Smooth muscle cell (in vitro differentiated cells): Measurements from ENCODE around the gene MAVS. TPM values are rescaled to one million over a fixed set of nuclear protein-coding genes. Genes with fewer than 3 reads are reported as not detected.

ENCODE experiments used
- DNase-seq: peaks from one replicate; lab custom pipeline; 2025; ENCODE audit not compliant: unreplicated experiment; lab: John Stamatoyannopoulos, UW
- H2AFZ ChIP-seq: fragments of 200-600 bp; sonication (generic); 2 replicates; pipeline ENCODE4 v1.6.0; 2016; ENCODE audit warnings: antibody characterized with exemption, low read depth, mild to moderate bottlenecking
- H3F3A ChIP-seq: fragments of 200-600 bp; sonication (generic); 2 replicates; pipeline ENCODE4 v1.6.0; 2017; ENCODE audit warnings: antibody characterized with exemption, low read depth
- H3K27ac ChIP-seq: fragments of 200-600 bp; sonication (generic); 2 replicates; pipeline ENCODE4 v1.5.1; 2016; ENCODE audit warnings: low read depth, mild to moderate bottlenecking
- H3K27me3 ChIP-seq: fragments of 200-600 bp; sonication (generic); 2 replicates; pipeline ENCODE4 v1.6.1; 2016; ENCODE audit warnings: low read depth, mild to moderate bottlenecking
- H3K36me3 ChIP-seq: fragments of 200-600 bp; sonication (generic); 2 replicates; pipeline ENCODE4 v1.5.1; 2016; ENCODE audit warnings: low read depth
- H3K4me1 ChIP-seq: fragments of 200-600 bp; sonication (generic); 2 replicates; pipeline ENCODE4 v1.5.1; 2016; ENCODE audit warnings: low read depth
- H3K4me2 ChIP-seq: fragments of 200-600 bp; sonication (generic); 2 replicates; pipeline ENCODE4 v1.6.0; 2016; ENCODE audit warnings: mild to moderate bottlenecking
- H3K4me3 ChIP-seq: fragments of 200-600 bp; sonication (generic); 2 replicates; pipeline ENCODE4 v1.5.1; 2016; ENCODE audit warnings: mild to moderate bottlenecking
- H3K79me2 ChIP-seq: fragments of 200-600 bp; sonication (generic); 2 replicates; pipeline ENCODE4 v1.6.0; 2016; ENCODE audit warnings: low read depth, mild to moderate bottlenecking
- H3K9ac ChIP-seq: fragments of 200-600 bp; sonication (generic); 2 replicates; pipeline ENCODE4 v1.6.0; 2016; ENCODE audit warnings: low read depth
- H3K9me3 ChIP-seq: fragments of 200-600 bp; sonication (generic); replicated peaks from 2 replicates; pipeline ENCODE4 v1.5.1; 2016; ENCODE audit warnings: low read depth
- H4K20me1 ChIP-seq: fragments of 200-600 bp; sonication (generic); 2 replicates; pipeline ENCODE4 v1.6.0; 2016; ENCODE audit warnings: low read depth
- CTCF ChIP-seq: fragments of 200-600 bp; sonication (generic); IDR thresholded peaks from 2 replicates; pipeline ENCODE4 v1.5.1; 2017; ENCODE audit warnings: borderline replicate concordance, mild to moderate bottlenecking, antibody characterized with exemption; ENCODE audit not compliant: insufficient read depth, poor library complexity, severe bottlenecking
- WGBS: methylation state at CpG from one replicate; pipeline ENCODE4 v1.1.7; 2016; ENCODE audit warnings: low lambda C conversion rate; 5-methylcytosine and 5-hydroxymethylcytosine counted together
- polyA plus RNA-seq: library from polyadenylated mRNA; unstranded; fragments of >200 nt; fragmentation: Nextera tagmentation; extraction: Ambion mirVana; gene quantifications from 2 replicates; pipeline ENCODE4 v1.2.1, GENCODE V29; 2016
- total RNA-seq: library from RNA; depleted of rRNA; stranded (reverse); fragments of >200 nt; gene quantifications from 2 replicates; pipeline ENCODE4 v1.2.3, GENCODE V29; 2014

The MAVS gene
- total and polyA plus RNA-seq, 2 experiments from 2014 or later, result 7.8 to 12.5 TPM

GRCh38 chr20:3922983-3923339 is 76.3 kb downstream of the MAVS start:
- TF ChIP-seq CTCF, result no peak
- DNase-seq, result no peak
- Histone ChIP-seq H3K4me3 (no peak overlapping the region), H4K20me1 (peaks cover 98% of the 10 kb centered on the region), H3K4me1 (peaks cover 2% of the 10 kb centered on the region), H3K27ac (peak overlapping the region; percentile 55), H3K27me3 (no peaks in the 10 kb centered on the region), H3K79me2 (peaks cover 44% of the 10 kb centered on the region), H3K4me2 (peak overlapping the region; percentile 52), H3K9ac (peak overlapping the region; percentile 7), H3K9me3 (no peaks in the 10 kb centered on the region), H3F3A (peaks cover 15% of the 10 kb centered on the region), H3K36me3 (peaks cover 5% of the 10 kb centered on the region), H2AFZ (no peak overlapping the region)
- WGBS, result 87% methylated on average over 4 of the region's 4 CpGs

- 32% methylated on average over 2 of the region's 2 CpGs for WGBS
These were observed 77.2 kb downstream of the MAVS start for GRCh38 chr20:3923818-3924217.

GRCh38 chr20:3924304-3925112 is 77.9 kb downstream of the MAVS start:
- TF ChIP-seq CTCF, result no peak
- no peaks in the 10 kb centered on the region for H3K36me3 ChIP-seq
- H3K27me3 ChIP-seq, result no peaks in the 10 kb centered on the region
- peaks cover 96% of the 10 kb centered on the region for H4K20me1 ChIP-seq
- H3K9ac ChIP-seq, result no peak overlapping the region
- no peak overlapping the region for H3K4me3 ChIP-seq
- H3K4me1 ChIP-seq, result peaks cover 2% of the 10 kb centered on the region
- peaks cover 29% of the 10 kb centered on the region for H3K79me2 ChIP-seq
- peak overlapping the region; percentile 52 for H3K4me2 ChIP-seq
- DNase-seq, result no peak
- no peak overlapping the region for H2AFZ ChIP-seq
- H3F3A ChIP-seq, result peaks cover 20% of the 10 kb centered on the region
- no peaks in the 10 kb centered on the region for H3K9me3 ChIP-seq
- H3K27ac ChIP-seq, result peak overlapping the region; percentile 55
- 89% methylated on average over 13 of the region's 13 CpGs for WGBS

More at GRCh38 chr20:3923818-3924217, 77.2 kb downstream of the MAVS start:
- Histone ChIP-seq H3K27ac (peak overlapping the region; percentile 55), H3K27me3 (no peaks in the 10 kb centered on the region), H2AFZ (no peak overlapping the region), H3K4me1 (peaks cover 2% of the 10 kb centered on the region), H3K9ac (no peak overlapping the region), H4K20me1 (peaks cover 96% of the 10 kb centered on the region), H3K79me2 (peaks cover 36% of the 10 kb centered on the region), H3F3A (peaks cover 17% of the 10 kb centered on the region), H3K36me3 (no peaks in the 10 kb centered on the region), H3K9me3 (no peaks in the 10 kb centered on the region), H3K4me2 (peak overlapping the region; percentile 52), H3K4me3 (no peak overlapping the region)
- DNase-seq, result no peak
- TF ChIP-seq CTCF, result no peak

- H3K4me2 ChIP-seq, result no peak overlapping the region
- no peak for TF ChIP-seq CTCF
- WGBS, result 95% methylated on average over 11 of the region's 11 CpGs
- H3K79me2 ChIP-seq, result peaks cover 22% of the 10 kb centered on the region
- H2AFZ ChIP-seq, result no peak overlapping the region
- peaks cover 93% of the 10 kb centered on the region for H4K20me1 ChIP-seq
- H3K9ac ChIP-seq, result no peak overlapping the region
- no peaks in the 10 kb centered on the region for H3K27me3 ChIP-seq
- DNase-seq, result no peak
- H3K4me3 ChIP-seq, result no peak overlapping the region
- no peak overlapping the region for H3K27ac ChIP-seq
- H3K4me1 ChIP-seq, result peaks cover 2% of the 10 kb centered on the region
- no peaks in the 10 kb centered on the region for H3K36me3 ChIP-seq
- H3F3A ChIP-seq, result peaks cover 20% of the 10 kb centered on the region
- no peaks in the 10 kb centered on the region for H3K9me3 ChIP-seq
These were observed 78.6 kb downstream of the MAVS start for GRCh38 chr20:3925113-3925695.
